ENCODE data around the gene FBL. TPM values are rescaled to one million over a fixed set of nuclear protein-coding genes. Genes with fewer than 3 reads are reported as not detected.

The FBL gene
- total and polyA plus RNA-seq, 4 donors, result 23.3 to 96.2 (median 57.7) TPM

GRCh38 chr19:39871886-39872866, 26.0 kb upstream of the FBL start:
- H3K4me3 ChIP-seq (ENCODE audit: low read depth in 1 of 3, low read length in 3 of 3), result no peak overlapping the region
- DNase-seq (ENCODE audit: low spot score), result no peak
- no peaks in the 10 kb centered on the region for H3K27me3 ChIP-seq (ENCODE audit: control insufficient read depth in 4 of 4, insufficient read depth in 4 of 4, low read length in 3 of 4)
- 93% methylated on average over 47 of the region's 47 CpGs for WGBS
- H3K9me3 ChIP-seq (ENCODE audit: control insufficient read depth in 4 of 4, low read length in 3 of 4), result no peaks in the 10 kb centered on the region
- TF ChIP-seq JUND (IDR thresholded peaks at IDR 0.05), result no peak
- TF ChIP-seq YY1 (IDR thresholded peaks at IDR 0.05), result no peak
- TF ChIP-seq REST (IDR thresholded peaks at IDR 0.05), result no peak
- TF ChIP-seq RXRA (IDR thresholded peaks at IDR 0.05), result no peak
- TF ChIP-seq, protein P1, sequence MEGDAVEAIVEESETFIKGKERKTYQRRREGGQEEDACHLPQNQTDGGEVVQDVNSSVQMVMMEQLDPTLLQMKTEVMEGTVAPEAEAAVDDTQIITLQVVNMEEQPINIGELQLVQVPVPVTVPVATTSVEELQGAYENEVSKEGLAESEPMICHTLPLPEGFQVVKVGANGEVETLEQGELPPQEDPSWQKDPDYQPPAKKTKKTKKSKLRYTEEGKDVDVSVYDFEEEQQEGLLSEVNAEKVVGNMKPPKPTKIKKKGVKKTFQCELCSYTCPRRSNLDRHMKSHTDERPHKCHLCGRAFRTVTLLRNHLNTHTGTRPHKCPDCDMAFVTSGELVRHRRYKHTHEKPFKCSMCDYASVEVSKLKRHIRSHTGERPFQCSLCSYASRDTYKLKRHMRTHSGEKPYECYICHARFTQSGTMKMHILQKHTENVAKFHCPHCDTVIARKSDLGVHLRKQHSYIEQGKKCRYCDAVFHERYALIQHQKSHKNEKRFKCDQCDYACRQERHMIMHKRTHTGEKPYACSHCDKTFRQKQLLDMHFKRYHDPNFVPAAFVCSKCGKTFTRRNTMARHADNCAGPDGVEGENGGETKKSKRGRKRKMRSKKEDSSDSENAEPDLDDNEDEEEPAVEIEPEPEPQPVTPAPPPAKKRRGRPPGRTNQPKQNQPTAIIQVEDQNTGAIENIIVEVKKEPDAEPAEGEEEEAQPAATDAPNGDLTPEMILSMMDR (IDR thresholded peaks at IDR 0.05; ENCODE audit: low read depth, low read length, missing input control), result no peak
- TF ChIP-seq FOXA1 (IDR thresholded peaks at IDR 0.05), result no peak
- TF ChIP-seq HNF4A (conservative IDR thresholded peaks at IDR 0.05), result no peak
- TF ChIP-seq NR2F2 (IDR thresholded peaks at IDR 0.05), result no peak
- H3K4me1 ChIP-seq (ENCODE audit: control insufficient read depth in 4 of 4, insufficient read depth in 4 of 4, low read length in 3 of 4), result no peaks in the 10 kb centered on the region
- H3K27ac ChIP-seq (ENCODE audit: low read depth in 1 of 2, low read length in 2 of 2), result no peak overlapping the region
- H3K9ac ChIP-seq (ENCODE audit: low read depth in 1 of 2, low read length in 2 of 2), result no peak overlapping the region
- H3K36me3 ChIP-seq (ENCODE audit: control insufficient read depth in 4 of 4, insufficient read depth in 3 of 4, low read depth in 1 of 4, low read length in 3 of 4), result no peaks in the 10 kb centered on the region

- no peak overlapping the region for H3K27ac ChIP-seq (ENCODE audit: low read depth in 1 of 2, low read length in 2 of 2)
- DNase-seq (ENCODE audit: low spot score), result no peak
- no peaks in the 10 kb centered on the region for H3K9me3 ChIP-seq (ENCODE audit: control insufficient read depth in 4 of 4, low read length in 3 of 4)
- no peaks in the 10 kb centered on the region for H3K27me3 ChIP-seq (ENCODE audit: control insufficient read depth in 4 of 4, insufficient read depth in 4 of 4, low read length in 3 of 4)
- WGBS, result 93% methylated on average over 6 of the region's 6 CpGs
- no peak overlapping the region for H3K9ac ChIP-seq (ENCODE audit: low read depth in 1 of 2, low read length in 2 of 2)
- H3K4me1 ChIP-seq (ENCODE audit: control insufficient read depth in 4 of 4, insufficient read depth in 4 of 4, low read length in 3 of 4), result no peaks in the 10 kb centered on the region
- TF ChIP-seq JUND (IDR thresholded peaks at IDR 0.05), result no peak
- TF ChIP-seq FOXA2 (IDR thresholded peaks at IDR 0.05), result no peak
- no peak for TF ChIP-seq GABPA (IDR thresholded peaks at IDR 0.05 in 1 of 2, conservative IDR thresholded peaks at IDR 0.05 in 1 of 2)
- TF ChIP-seq, protein P1 (IDR thresholded peaks at IDR 0.05; ENCODE audit: low read depth, low read length, missing input control), result no peak
- no peak for TF ChIP-seq SP1 (IDR thresholded peaks at IDR 0.05)
- TF ChIP-seq RAD21 (IDR thresholded peaks at IDR 0.05), result no peak
- TF ChIP-seq TAF1 (conservative IDR thresholded peaks at IDR 0.05), result no peak
- no peak for TF ChIP-seq HNF4A (conservative IDR thresholded peaks at IDR 0.05)
- no peak for TF ChIP-seq HNF4G (IDR thresholded peaks at IDR 0.05)
- no peak for TF ChIP-seq REST (IDR thresholded peaks at IDR 0.05)
- no peak for TF ChIP-seq NR2F2 (IDR thresholded peaks at IDR 0.05)
- TF ChIP-seq ATF3 (IDR thresholded peaks at IDR 0.05), result no peak
- no peak overlapping the region for H3K4me3 ChIP-seq (ENCODE audit: low read depth in 1 of 3, low read length in 3 of 3)
- H3K36me3 ChIP-seq (ENCODE audit: control insufficient read depth in 4 of 4, insufficient read depth in 3 of 4, low read depth in 1 of 4, low read length in 3 of 4), result no peaks in the 10 kb centered on the region
Observed at GRCh38 chr19:39871362-39871761, 25.2 kb upstream of the FBL start.

Data from liver (tissue), 9 donors.